ENCODE data around the gene CBL.

Gene CBL

DNA sequence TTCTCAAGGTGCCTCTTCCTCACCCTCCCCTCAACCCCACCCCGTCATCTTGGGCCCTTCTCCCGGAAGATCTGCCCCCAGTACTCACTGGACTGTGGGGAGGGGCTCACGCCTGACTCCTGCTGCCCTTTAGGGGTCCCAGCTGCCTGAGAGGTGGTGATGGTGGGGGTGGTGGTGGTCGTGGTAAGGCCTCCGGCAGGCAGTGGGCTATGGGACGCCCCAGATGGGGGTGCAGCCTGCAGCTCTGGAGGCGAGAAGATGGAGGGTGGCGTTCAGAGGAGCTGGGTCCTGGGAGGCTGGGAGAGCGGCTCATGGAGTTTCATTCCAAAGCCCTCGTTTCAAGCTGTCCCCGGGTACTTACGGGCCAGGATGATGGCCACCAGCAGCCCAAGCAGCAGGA is 139.5 kb downstream of the CBL start:
- TF ChIP-seq, protein P1, sequence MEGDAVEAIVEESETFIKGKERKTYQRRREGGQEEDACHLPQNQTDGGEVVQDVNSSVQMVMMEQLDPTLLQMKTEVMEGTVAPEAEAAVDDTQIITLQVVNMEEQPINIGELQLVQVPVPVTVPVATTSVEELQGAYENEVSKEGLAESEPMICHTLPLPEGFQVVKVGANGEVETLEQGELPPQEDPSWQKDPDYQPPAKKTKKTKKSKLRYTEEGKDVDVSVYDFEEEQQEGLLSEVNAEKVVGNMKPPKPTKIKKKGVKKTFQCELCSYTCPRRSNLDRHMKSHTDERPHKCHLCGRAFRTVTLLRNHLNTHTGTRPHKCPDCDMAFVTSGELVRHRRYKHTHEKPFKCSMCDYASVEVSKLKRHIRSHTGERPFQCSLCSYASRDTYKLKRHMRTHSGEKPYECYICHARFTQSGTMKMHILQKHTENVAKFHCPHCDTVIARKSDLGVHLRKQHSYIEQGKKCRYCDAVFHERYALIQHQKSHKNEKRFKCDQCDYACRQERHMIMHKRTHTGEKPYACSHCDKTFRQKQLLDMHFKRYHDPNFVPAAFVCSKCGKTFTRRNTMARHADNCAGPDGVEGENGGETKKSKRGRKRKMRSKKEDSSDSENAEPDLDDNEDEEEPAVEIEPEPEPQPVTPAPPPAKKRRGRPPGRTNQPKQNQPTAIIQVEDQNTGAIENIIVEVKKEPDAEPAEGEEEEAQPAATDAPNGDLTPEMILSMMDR (conservative IDR thresholded peaks at IDR 0.05; ENCODE audit: low read depth, low read length), result no peak
- no peak overlapping the region for H3K4me3 ChIP-seq (ENCODE audit: low read depth, low read length)
- no peak for DNase-seq (ENCODE audit: low read depth)

DNA sequence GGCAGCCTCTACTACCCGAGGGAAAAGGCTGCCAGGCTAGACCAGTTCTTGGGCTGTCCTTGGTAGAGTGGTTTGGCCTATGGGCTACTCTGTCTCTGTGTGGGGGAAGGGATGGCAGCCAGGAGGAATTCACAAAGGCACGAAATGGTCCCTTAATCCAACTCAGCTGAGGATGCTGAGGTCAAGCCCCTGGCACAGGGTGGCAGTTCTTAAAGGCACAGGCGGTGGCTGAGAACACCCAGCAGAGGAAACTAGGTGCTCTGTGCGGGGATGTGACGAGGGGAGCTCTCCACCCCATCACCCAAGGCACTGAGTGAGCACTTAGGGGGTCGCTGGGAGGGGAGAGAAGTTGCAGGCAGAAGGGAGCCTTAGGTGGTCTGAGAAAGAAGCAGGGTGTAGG is 140.5 kb downstream of the CBL start, which contains the start of gene MFRP:
TSS of gene MFRP (minus strand) at position 101 of the 400 bp plus-strand sequence. CDS start 192 bp downstream, outside the sequence.
- H3K4me3 ChIP-seq (ENCODE audit: low read depth, low read length), result no peak within 1 kb of the TSS
- no peak for DNase-seq (ENCODE audit: low read depth)
- TF ChIP-seq, protein P1 (conservative IDR thresholded peaks at IDR 0.05; ENCODE audit: low read depth, low read length), result no peak

DNA sequence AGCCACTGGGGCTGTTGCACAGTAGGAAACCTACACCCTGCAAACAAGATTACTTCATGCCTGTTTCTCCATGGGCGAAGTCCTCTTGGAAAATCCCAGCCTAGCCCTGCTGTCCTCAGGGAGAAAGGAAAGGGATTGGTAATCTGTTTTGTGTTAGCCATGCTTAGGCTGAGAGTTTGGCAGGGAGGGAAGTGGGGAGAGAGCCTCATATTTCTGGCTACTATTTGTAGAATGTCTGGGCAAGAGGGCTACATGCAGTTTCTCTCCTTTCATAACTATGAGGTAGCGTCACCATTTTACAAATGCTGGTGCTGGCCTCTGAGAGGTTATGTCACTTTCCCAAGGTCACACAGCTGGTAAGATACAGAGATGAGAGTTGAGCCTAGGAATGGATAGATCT is 141.1 kb downstream of the CBL start:
- TF ChIP-seq, protein P1 (conservative IDR thresholded peaks at IDR 0.05; ENCODE audit: low read depth, low read length), result no peak
- DNase-seq (ENCODE audit: low read depth), result no peak
- H3K4me3 ChIP-seq (ENCODE audit: low read depth, low read length), result no peak overlapping the region

DNA sequence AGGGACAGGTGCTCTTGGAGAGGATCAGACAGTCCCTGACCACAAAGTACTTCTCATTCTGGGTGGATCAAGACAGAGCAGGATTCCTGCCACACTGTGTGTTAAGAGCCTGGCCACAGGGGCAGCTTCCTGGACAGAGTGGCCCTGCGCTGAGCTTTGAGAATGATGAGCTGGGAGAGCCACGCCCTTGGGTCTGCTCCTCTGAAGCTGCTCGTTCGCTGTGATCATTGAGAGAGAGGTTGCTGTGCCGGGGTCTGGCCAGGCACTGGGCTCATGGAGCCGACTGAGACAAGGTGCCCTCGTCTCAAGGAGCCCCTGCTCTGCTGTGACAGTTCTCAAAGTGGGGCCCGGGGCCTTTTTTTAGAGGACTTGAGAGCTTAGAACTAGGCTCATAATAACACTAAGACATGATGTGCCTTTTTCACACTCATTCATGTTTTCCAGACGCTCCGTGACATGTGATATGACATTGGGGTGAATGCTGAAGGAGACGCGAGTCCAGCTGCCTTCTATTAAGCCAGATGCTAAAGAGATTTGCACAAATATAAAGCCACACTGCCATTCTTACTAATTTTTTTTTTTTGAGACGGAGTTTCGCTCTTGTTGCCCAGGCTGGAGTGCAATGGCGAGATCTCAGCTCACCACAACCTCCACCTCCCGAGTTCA is 141.9 kb downstream of the CBL start:
- no peak for DNase-seq (ENCODE audit: low read depth)
- H3K4me3 ChIP-seq (ENCODE audit: low read depth, low read length), result no peak overlapping the region
- TF ChIP-seq, protein P1 (conservative IDR thresholded peaks at IDR 0.05; ENCODE audit: low read depth, low read length), result no peak

DNA sequence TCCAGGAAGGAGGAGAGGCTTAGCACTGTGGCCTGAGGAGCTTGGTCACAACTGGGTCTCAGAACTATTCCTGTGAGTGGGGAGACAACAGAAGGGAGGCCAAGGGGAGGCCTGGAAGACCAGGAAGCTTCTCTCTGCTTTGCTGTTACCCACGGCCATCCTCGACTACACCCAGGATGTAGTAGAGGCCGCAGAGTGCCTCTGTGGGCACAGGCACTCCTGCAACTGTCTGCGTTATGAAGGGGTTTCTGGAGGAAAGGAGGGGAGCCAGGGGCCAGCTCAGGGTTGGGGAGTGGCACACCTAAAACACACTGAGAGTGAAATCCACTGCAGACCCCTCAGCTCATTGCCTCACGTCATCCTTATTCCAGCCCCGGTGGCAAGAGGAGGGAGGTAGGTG is 144.2 kb downstream of the CBL start:
- TF ChIP-seq, protein P1 (conservative IDR thresholded peaks at IDR 0.05; ENCODE audit: low read depth, low read length), result no peak
- no peak overlapping the region for H3K4me3 ChIP-seq (ENCODE audit: low read depth, low read length)
- no peak for DNase-seq (ENCODE audit: low read depth)

DNA sequence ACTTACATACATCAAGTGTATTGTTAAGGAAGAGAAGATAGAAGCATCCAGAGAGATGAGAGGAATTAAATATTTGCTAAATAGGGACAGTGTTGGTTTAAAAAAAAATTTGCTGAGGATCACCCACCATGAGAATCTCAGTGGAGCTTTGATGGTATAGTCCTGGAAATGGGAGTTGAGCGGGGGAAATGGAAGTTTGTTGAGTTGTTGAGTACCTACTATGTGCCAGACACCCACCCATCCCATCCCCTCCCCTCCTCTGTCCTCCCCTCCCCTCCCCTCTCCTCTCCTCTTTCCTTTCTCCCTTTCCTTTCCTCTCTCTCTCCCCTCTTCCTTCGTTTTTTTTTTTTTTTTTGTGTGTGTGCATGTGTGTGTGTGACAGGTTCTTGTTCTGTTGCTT is 145.1 kb downstream of the CBL start:
- H3K4me3 ChIP-seq (ENCODE audit: low read depth, low read length), result no peak overlapping the region
- DNase-seq (ENCODE audit: low read depth), result no peak
- TF ChIP-seq, protein P1 (conservative IDR thresholded peaks at IDR 0.05; ENCODE audit: low read depth, low read length), result no peak

DNA sequence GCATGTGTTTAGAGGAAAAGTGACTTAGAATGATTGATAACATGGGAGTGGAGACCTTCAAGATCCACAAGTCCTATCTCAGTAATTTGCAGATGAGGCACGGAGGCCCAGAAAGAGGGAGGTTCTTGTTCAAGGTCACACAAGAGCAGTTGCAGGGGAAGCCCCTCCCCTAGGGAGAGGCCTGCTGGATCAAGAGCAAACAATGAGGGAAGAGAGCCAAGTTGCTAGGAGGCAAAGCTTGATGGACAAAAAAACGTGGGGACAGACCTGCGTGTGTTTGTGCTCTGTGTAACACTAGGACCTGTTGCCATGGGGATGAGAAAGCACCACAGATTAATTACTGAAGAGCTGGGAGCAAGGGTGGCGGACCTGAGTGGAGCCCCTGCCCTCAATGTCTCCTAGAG is 146.7 kb downstream of the CBL start:
- DNase-seq (ENCODE audit: low read depth), result no peak
- no peak overlapping the region for H3K4me3 ChIP-seq (ENCODE audit: low read depth, low read length)
- TF ChIP-seq, protein P1 (conservative IDR thresholded peaks at IDR 0.05; ENCODE audit: low read depth, low read length), result no peak
